Prostate gland (tissue), 1 donor: Measurements from ENCODE around the gene SGPP1.

Experiments used
- POLR2A ChIP-seq: fragments of 450-650 bp; IDR thresholded peaks from one replicate; pipeline ENCODE4 v1.6.1; 2016; ENCODE audit warnings: antibody characterized with exemption, mild to moderate bottlenecking
- POLR2AphosphoS5 ChIP-seq: sonication (generic); formaldehyde crosslinking; IDR thresholded peaks from one replicate; pipeline ENCODE4 v1.6.1; 2017; ENCODE audit warnings: antibody characterized with exemption

DNA sequence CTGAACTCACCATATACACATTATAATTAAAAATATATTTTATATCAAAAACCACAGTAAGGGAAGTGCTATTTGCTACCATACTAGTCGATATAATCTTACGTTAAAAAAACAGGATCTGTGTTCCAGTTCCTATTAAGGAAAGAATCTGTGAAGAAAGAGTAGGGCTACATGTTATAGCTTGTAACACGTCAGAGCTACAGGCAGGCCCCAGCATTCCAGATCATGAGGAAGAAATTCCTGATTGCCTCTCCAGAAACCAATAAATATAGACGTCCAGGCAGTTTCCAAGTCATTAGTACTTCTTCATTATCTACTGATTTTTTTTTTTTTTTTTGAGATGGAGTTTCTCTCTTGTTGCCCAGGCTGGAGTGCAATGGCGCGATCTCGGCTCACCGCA lies 20.6 kb downstream of the SGPP1 start:
- no peak for TF ChIP-seq POLR2AphosphoS5
- TF ChIP-seq POLR2A, result no peak
